H54 (cell line): ENCODE data around the gene UQCC2.
A peak's percentile ranks its signal among the peaks of the same experiment; 100 is the strongest.

Experiments
- DNase-seq: peaks from one replicate; pipeline ENCODE4 v3.0.0; 2011; ENCODE audit warnings: low spot score, mixed read lengths; ENCODE audit not compliant: insufficient read length
- FAIRE-seq: peaks from 3 replicates; lab custom pipeline; 2011; peaks lifted over from hg19 to GRCh38; lab: Jason Lieb, UNC
- POLR2A ChIP-seq: IDR thresholded peaks from 2 replicates; pipeline ENCODE4 v1.6.1; 2011; ENCODE audit warnings: low read depth, mild to moderate bottlenecking, low read length

UQCC2 gene

GRCh38 chr6:33682341-33682740 is 29.2 kb downstream of the UQCC2 start:
- no peak for DNase-seq
- FAIRE-seq: no peak
- no peak for TF ChIP-seq POLR2A

- DNase-seq (no peak), FAIRE-seq (no peak)
- no peak for TF ChIP-seq POLR2A
Observed at GRCh38 chr6:33679761-33680160, 31.7 kb downstream of the UQCC2 start.

DNA sequence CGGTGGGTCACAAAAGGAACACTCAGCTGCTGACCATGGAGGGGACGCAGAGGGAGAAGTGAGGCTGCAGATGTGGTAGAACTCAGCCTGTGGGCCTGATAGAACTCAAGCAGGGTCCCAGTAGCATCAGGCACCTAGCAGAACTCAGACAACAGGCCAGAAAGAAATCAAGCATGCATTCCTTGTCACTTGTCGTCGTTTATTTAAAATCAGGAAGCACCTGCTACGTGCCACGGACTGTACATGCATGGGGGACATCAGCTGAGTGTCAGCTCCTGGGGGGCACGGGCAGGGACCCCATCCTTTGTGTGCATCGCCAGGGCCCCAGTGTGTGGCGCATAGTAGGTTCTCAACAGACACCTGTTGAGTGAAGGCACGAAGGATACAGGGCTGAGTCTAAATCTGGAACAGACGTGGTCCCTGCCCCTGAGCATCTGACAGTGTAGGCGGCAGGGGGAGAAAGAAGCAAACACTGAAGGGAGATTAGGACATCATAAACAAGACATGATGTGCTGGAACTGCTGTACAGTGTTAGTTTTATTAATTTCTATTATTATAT is 32.5 kb downstream of the UQCC2 start:
- DNase-seq (no peak), FAIRE-seq (no peak)
- TF ChIP-seq POLR2A: no peak

DNA sequence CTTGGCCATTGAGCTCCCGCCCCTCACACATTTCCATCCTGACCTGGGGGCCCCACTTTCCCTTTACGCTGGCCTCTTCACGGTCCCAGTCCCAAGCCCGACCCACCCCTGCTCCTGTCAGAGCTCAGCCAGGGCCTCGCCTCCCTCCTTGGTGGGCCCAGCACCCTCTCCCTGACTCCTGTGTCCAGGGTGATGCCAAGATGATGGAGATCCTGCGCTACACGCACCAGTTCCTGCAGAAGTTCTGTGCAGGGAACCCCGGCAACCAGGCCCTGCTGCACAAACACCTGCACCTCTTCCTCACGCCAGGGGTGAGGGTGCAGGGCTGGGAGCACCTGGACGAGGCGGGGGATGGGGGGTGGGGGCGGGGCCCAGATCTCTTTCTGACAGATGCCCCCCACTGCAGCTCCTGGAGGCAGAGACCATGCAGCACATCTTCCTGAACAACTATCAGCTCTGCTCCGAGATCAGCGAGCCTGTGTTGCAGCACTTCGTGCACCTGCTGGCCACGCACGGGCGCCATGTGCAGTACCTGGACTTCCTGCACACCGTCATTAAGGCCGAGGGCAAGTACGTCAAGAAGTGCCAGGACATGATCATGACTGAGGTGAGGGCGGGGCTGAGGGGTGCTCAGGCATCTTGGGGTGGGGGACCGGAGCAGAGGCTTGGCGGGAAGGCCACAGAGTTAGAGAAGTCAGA is 33.1 kb downstream of the UQCC2 start:
- no peak for FAIRE-seq
- TF ChIP-seq POLR2A: no peak
- DNase-seq: no peak

DNA sequence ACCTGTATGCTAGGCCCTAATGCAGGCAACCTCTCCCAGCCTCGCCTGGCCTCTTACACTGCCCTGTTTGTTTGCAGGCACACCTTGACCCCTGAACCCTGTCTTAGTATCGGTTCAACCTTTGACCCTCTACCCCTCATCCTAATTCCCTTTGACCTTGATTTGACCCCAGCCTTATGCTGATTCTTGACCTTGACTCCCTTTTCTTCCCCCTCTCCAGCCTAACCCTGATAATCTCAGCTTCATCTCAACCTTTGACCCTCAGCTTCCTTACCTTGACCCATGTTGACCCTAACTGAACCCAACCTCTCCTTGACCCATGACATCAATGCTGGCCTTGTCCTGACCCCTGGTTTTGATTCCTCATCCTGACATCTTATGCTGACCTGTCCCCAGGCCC is 33.8 kb downstream of the UQCC2 start:
- no peak for FAIRE-seq
- DNase-seq: no peak
- TF ChIP-seq POLR2A: no peak

DNA sequence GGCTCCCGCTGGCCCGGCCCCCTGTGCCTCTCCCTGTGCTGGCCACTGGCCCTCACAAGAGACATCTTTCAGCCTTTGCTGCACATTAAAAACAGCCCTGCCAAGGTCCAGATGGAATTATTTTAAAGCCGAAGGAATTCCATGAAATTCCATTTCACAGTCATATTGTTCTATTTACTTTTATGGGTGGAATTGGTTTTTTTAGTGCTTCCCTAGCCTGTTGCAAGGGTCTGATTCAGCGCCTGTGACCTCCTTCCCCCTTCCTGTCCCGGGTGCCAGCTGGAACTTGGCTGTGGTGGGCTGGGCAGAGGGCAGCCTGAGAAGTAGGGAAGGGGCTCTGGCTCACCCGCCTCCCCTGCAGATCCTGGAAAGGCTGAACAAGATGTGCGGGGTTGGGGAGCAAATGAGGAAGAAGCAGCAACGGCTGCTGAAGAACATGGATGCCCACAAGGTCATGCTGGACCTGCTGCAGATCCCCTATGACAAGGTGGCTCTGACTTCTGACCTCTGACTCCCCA is 34.3 kb downstream of the UQCC2 start:
- no peak for FAIRE-seq
- DNase-seq: no peak
- TF ChIP-seq POLR2A: no peak

DNA sequence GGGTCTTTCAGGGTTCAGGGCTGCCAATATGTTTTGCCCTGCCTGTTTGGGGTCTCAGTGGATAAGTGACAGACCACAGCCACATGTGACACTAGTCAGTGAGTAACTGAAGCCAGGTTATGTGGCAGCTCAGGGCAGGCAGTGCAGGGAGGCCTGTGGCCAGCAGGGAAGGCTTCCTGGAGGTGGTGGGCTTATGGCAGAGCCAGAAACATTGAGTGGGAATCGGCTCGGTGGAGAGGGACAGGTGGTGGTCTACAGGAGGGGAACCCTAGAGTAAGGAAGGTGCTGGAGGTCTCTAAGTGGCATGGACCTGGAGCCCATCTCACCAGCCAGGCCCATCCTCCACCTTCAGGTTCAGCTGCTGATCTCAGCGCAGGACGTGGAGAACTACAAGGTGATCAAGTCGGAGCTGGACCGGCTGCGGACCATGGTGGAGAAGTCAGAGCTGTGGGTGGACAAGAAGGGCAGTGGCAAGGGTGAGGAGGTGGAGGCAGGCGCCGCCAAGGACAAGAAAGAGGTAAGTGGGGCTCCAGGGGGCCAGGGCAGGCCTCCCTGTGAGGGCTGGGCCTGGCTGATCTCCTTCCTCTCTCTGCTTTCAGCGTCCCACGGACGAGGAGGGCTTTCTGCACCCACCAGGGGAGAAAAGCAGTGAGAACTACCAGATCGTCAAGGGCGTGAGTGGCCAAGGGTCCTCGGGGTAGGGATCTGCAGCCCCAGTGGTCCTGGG is 34.9 kb downstream of the UQCC2 start:
- FAIRE-seq (no peak), DNase-seq (no peak)
- TF ChIP-seq POLR2A: no peak

GRCh38 chr6:33675968-33676367 is 35.5 kb downstream of the UQCC2 start:
- DNase-seq (no peak), FAIRE-seq (no peak)
- no peak for TF ChIP-seq POLR2A

GRCh38 chr6:33673851-33674250 is 37.6 kb downstream of the UQCC2 start:
- TF ChIP-seq POLR2A: no peak
- DNase-seq: no peak
- FAIRE-seq: no peak

GRCh38 chr6:33672808-33673207 is 38.7 kb downstream of the UQCC2 start:
- DNase-seq: peak; percentile 95
- FAIRE-seq: peak; percentile 89
- TF ChIP-seq POLR2A: no peak

DNA sequence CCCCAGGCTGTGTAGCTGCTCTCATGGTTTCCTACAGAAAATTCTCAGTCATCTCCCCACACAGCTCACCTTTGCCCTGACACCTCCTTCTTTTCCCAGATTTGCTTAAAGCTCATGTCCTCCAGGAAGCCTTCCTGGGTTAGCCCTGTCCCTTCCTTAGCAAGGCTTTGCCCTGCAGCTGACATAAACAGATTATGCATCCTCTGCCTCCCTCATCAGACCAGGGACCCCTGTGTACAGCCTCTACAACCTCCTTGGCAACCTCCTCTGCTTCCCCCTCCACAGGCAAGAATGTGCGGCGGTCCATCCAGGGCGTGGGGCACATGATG is 39.8 kb downstream of the UQCC2 start:
- no peak for DNase-seq
- no peak for TF ChIP-seq POLR2A
- no peak for FAIRE-seq

GRCh38 chr6:33670971-33671743 is 40.3 kb downstream of the UQCC2 start:
- TF ChIP-seq POLR2A: no peak
- DNase-seq (no peak), FAIRE-seq (no peak)

DNA sequence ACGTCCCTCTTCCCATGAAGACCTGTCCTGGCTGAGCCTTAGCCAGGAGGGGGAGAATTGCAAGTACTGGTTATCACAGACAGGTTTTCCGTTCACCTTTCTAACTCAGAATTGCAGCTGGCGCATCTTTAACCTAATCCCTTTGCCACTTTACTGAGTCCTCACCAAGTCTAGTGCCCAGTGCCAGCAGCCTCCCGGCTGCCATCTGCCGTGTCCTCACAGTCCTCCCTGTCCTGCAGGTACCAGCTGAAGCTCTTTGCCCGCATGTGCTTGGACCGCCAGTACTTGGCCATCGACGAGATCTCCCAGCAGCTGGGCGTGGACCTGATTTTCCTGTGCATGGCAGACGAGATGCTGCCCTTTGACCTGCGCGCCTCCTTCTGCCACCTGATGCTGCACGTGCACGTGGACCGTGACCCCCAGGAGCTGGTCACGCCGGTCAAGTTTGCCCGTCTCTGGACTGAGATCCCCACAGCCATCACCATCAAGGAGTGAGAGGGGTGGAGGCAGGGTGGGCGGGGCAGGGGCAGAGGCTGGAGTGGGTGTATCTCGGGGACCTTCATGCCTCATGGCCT is 41.3 kb downstream of the UQCC2 start:
- no peak for DNase-seq
- no peak for TF ChIP-seq POLR2A
- no peak for FAIRE-seq

GRCh38 chr6:33668914-33669313 is 42.6 kb downstream of the UQCC2 start:
- no peak for DNase-seq
- no peak for TF ChIP-seq POLR2A
- FAIRE-seq: no peak
